SK-N-SH (cell line): ENCODE measurements around the gene PPP2R3C. TPM values are rescaled to one million over a fixed set of nuclear protein-coding genes. Genes with fewer than 3 reads are reported as not detected.

Source experiments
- CTCF ChIA-PET: fragments of 300-600, 350-600 bp; formaldehyde crosslinking; extraction: SDS; loops from one replicate; lab custom pipeline; 2021; lab: Yijun Ruan, JAX
- POLR2A ChIA-PET: fragments of 350-600 bp; sonication (Branson Sonifier 250); formaldehyde crosslinking; extraction: SDS; loops from one replicate; lab custom pipeline; 2020; ENCODE audit warnings: antibody characterized with exemption, inconsistent platforms; lab: Yijun Ruan, JAX
- DNase-seq: peaks from one replicate; pipeline ENCODE4 v3.0.0; 2012
- H2AFZ ChIP-seq: fragments of 200-600 bp; sonication (generic); 2 replicates; pipeline ENCODE4 v1.8.1; 2016; ENCODE audit warnings: antibody characterized with exemption, mild to moderate bottlenecking, low read depth
- H3F3A ChIP-seq: fragments of 200-600 bp; sonication (generic); replicated peaks from 2 replicates; pipeline ENCODE3; 2016; ENCODE audit warnings: antibody characterized with exemption, mild to moderate bottlenecking; ENCODE audit not compliant: insufficient read depth
- H3K27ac ChIP-seq, 2 experiments: fragments of 200-500 bp in 1 of 2; fragments of 200-600 bp in 1 of 2; sonication (Bioruptor generic) in 1 of 2; sonication (generic), shearing (Covaris generic) in 1 of 2; 2 replicates each; pipeline versions ENCODE4 v1.5.1 to v1.6.1; 2014 to 2016; ENCODE audit warnings: low read depth in 2 of 2, inconsistent platforms in 1 of 2, low read length in 1 of 2, mild to moderate bottlenecking in 1 of 2, mixed read lengths in 1 of 2
- H3K27me3 ChIP-seq: fragments of 200-600 bp; sonication (generic), shearing (Covaris generic); 2 replicates; pipeline ENCODE4 v1.6.1; 2016; ENCODE audit warnings: mixed run types; ENCODE audit not compliant: insufficient read depth
- H3K36me3 ChIP-seq, 2 experiments: fragments of 200-500 bp in 1 of 2; fragments of 200-600 bp in 1 of 2; sonication (Bioruptor generic) in 1 of 2; sonication (generic) in 1 of 2; replicated peaks in 1 of 2; 2 replicates each; pipeline versions ENCODE3 to v1.5.1; 2014 to 2016; ENCODE audit warnings: low read length in 1 of 2, mild to moderate bottlenecking in 1 of 2; ENCODE audit not compliant: insufficient read depth in 2 of 2, control insufficient read depth in 1 of 2
- H3K4me1 ChIP-seq, 2 experiments: fragments of 200-500 bp in 1 of 2; fragments of 200-600 bp in 1 of 2; sonication (Bioruptor generic) in 1 of 2; sonication (generic), shearing (Covaris generic) in 1 of 2; 2 replicates each; pipeline versions ENCODE4 v1.5.1 to v1.6.1; 2014 to 2016; ENCODE audit warnings: low read depth in 1 of 2, low read length in 1 of 2, mixed run types in 1 of 2; ENCODE audit not compliant: insufficient read depth in 2 of 2, control insufficient read depth in 1 of 2
- H3K4me2 ChIP-seq: fragments of 200-600 bp; sonication (generic), shearing (Covaris generic); 2 replicates; pipeline ENCODE4 v1.6.1; 2017; ENCODE audit warnings: mixed run types
- H3K4me3 ChIP-seq, 2 experiments: fragments of 200-500 bp in 1 of 2; fragments of 200-600 bp in 1 of 2; sonication (Bioruptor generic) in 1 of 2; sonication (generic), shearing (Covaris generic) in 1 of 2; 2 replicates each; pipeline versions ENCODE4 v1.5.1 to v1.8.1; 2014 to 2016; ENCODE audit warnings: low read depth in 2 of 2, inconsistent platforms in 1 of 2, low read length in 1 of 2, mild to moderate bottlenecking in 1 of 2, mixed read lengths in 1 of 2, moderate library complexity in 1 of 2
- H3K79me2 ChIP-seq: fragments of 200-600 bp; sonication (generic); 2 replicates; pipeline ENCODE4 v1.8.1; 2017; ENCODE audit warnings: mild to moderate bottlenecking; ENCODE audit not compliant: insufficient read depth
- H3K9ac ChIP-seq: fragments of 200-600 bp; sonication (generic); 2 replicates; pipeline ENCODE4 v1.6.1; 2017; ENCODE audit warnings: mixed run types
- H3K9me2 ChIP-seq: fragments of 200-600 bp; sonication (generic); 2 replicates; pipeline ENCODE4 v1.6.1; 2017; ENCODE audit warnings: mixed run types
- H3K9me3 ChIP-seq: fragments of 200-600 bp; sonication (generic); 2 replicates; pipeline ENCODE4 v1.6.1; 2017; ENCODE audit warnings: mixed run types, mild to moderate bottlenecking, moderate library complexity
- H4K20me1 ChIP-seq: fragments of 200-600 bp; sonication (generic); 2 replicates; pipeline ENCODE4 v1.6.1; 2017; ENCODE audit warnings: mild to moderate bottlenecking, mixed run types; ENCODE audit not compliant: insufficient read depth
- CTCF ChIP-seq: fragments of 200-600 bp; sonication (generic); IDR thresholded peaks from 2 replicates; pipeline ENCODE4 v1.6.1; 2017; ENCODE audit warnings: antibody characterized with exemption, mild to moderate bottlenecking, moderate library complexity
- EZH2phosphoT487 ChIP-seq: fragments of 200-600 bp; sonication (generic); IDR thresholded peaks from 2 replicates; pipeline ENCODE4 v1.6.1; 2017; ENCODE audit warnings: low read depth, mixed run types, mild to moderate bottlenecking, antibody characterized with exemption, moderate library complexity, borderline replicate concordance
- FOSL2 ChIP-seq: IDR thresholded peaks from 2 replicates; pipeline ENCODE4 v1.4.0; 2012; ENCODE audit warnings: low read depth, mild to moderate bottlenecking, moderate library complexity, borderline replicate concordance
- FOXJ3 ChIP-seq: sonication (generic); formaldehyde crosslinking; IDR thresholded peaks from 2 replicates; pipeline ENCODE4 v1.5.1; 2020; ENCODE audit warnings: mild to moderate bottlenecking, missing genetic modification reagents
- GABPA ChIP-seq: IDR thresholded peaks from 2 replicates; pipeline ENCODE4 v1.4.0; 2012; ENCODE audit warnings: low read depth, mild to moderate bottlenecking
- GATA2 ChIP-seq: sonication (generic); formaldehyde crosslinking; IDR thresholded peaks from 2 replicates; pipeline ENCODE4 v1.5.0; 2020; ENCODE audit warnings: mild to moderate bottlenecking, missing genetic modification reagents
- IRF3 ChIP-seq: fragments of 150-350 bp; IDR thresholded peaks from 2 replicates; pipeline ENCODE4 v1.6.1; 2016; ENCODE audit warnings: mild to moderate bottlenecking, low read depth, low read length
- MAX ChIP-seq: IDR thresholded peaks from 2 replicates; pipeline ENCODE4 v1.4.0; 2012; ENCODE audit warnings: low read depth
- NFIC ChIP-seq: IDR thresholded peaks from 2 replicates; pipeline ENCODE4 v1.4.0; 2012; ENCODE audit warnings: borderline replicate concordance
- NRF1 ChIP-seq: IDR thresholded peaks from 2 replicates; pipeline ENCODE4 v1.6.1; 2012; ENCODE audit warnings: low read depth, mild to moderate bottlenecking, low read length
- POLR2AphosphoS5 ChIP-seq: IDR thresholded peaks from 2 replicates; pipeline ENCODE4 v1.6.1; 2012; ENCODE audit warnings: low read depth, low read length
- RAD21 ChIP-seq: IDR thresholded peaks from 2 replicates; pipeline ENCODE4 v1.6.1; 2012; ENCODE audit warnings: mild to moderate bottlenecking, low read length
- USF2 ChIP-seq: fragments of 150-350 bp; IDR thresholded peaks from 2 replicates; pipeline ENCODE4 v1.6.1; 2017; ENCODE audit warnings: antibody characterized with exemption, low read length, low read depth, borderline replicate concordance
- WGBS: methylation state at CpG from one replicate; pipeline ENCODE4 v1.1.6; 2017; ENCODE audit warnings: low lambda C conversion rate; 5-methylcytosine and 5-hydroxymethylcytosine counted together
- polyA plus RNA-seq, 3 experiments: library from polyadenylated mRNA; depleted of rRNA; stranded (reverse); fragments of >200 nt; gene quantifications; 2 replicates each; pipeline ENCODE4 v1.2.3, GENCODE V29; 2012
- TF ChIP-seq, protein P1 (sequence below): IDR thresholded peaks from 2 replicates; pipeline ENCODE4 v1.6.1; 2012; ENCODE audit warnings: mild to moderate bottlenecking, low read depth, low read length, moderate library complexity
- TF ChIP-seq, protein P2 (sequence below): IDR thresholded peaks from 2 replicates; pipeline ENCODE4 v1.4.0; 2012; ENCODE audit warnings: low read depth, borderline replicate concordance

Gene PPP2R3C
- polyA plus RNA-seq, 1 of the 3 experiments (the other 2 are of a cell fraction), result 6.2 TPM

- TF ChIP-seq MAX (no peak), NFIC (no peak), GATA2 (CRISPR knock-in tag) (no peak), NRF1 (no peak)
- TF ChIP-seq, protein P1, sequence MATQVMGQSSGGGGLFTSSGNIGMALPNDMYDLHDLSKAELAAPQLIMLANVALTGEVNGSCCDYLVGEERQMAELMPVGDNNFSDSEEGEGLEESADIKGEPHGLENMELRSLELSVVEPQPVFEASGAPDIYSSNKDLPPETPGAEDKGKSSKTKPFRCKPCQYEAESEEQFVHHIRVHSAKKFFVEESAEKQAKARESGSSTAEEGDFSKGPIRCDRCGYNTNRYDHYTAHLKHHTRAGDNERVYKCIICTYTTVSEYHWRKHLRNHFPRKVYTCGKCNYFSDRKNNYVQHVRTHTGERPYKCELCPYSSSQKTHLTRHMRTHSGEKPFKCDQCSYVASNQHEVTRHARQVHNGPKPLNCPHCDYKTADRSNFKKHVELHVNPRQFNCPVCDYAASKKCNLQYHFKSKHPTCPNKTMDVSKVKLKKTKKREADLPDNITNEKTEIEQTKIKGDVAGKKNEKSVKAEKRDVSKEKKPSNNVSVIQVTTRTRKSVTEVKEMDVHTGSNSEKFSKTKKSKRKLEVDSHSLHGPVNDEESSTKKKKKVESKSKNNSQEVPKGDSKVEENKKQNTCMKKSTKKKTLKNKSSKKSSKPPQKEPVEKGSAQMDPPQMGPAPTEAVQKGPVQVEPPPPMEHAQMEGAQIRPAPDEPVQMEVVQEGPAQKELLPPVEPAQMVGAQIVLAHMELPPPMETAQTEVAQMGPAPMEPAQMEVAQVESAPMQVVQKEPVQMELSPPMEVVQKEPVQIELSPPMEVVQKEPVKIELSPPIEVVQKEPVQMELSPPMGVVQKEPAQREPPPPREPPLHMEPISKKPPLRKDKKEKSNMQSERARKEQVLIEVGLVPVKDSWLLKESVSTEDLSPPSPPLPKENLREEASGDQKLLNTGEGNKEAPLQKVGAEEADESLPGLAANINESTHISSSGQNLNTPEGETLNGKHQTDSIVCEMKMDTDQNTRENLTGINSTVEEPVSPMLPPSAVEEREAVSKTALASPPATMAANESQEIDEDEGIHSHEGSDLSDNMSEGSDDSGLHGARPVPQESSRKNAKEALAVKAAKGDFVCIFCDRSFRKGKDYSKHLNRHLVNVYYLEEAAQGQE, result no peak
Observed at GRCh38 chr14:35114036-35114435, 7.8 kb downstream of the PPP2R3C start (continued).

DNA sequence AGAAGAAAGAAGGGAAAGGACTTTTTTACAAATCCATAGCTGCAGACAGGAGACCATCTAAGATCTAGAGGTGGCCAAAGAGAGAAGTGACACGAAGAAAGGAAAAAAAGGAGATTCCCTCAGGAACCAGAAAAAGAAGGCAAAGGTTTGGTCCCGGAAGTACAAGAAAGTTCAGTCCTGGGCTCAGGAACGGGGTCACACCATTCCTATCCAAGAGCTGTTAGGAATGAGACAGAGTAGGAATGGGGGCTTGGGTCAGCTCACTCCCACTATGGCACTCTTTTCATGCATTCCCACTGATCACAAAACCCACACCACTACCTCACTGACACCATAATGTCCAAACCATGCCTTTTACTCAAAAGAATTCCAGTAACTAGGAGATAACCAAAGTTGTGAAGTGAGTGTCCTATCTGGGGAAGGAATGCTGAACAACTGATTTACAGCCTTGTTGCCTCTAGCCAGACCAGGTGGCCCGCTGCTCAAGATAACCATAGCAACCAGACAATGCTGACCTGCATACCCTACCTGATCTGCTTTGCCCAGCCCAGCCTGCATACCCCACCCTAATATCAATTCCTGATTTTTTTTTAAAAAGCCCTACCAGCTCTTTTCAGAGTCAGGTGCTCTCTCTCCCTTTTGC is 8.4 kb downstream of the PPP2R3C start:
- CTCF ChIA-PET, result interaction anchor here (0.8 kb wide), 1 partner anchor 27 kb away, joined by 3 read pairs; no protein-coding TSS in a partner anchor
- Histone ChIP-seq H4K20me1 (no peaks in the 10 kb centered on the region), H3K27ac (no peak overlapping the region)
- DNase-seq, result no peak
- WGBS, result 97% methylated on average over 4 of the region's 4 CpGs
- TF ChIP-seq POLR2AphosphoS5 (no peak), RAD21 (no peak), CTCF (no peak), FOXJ3 (no peak), IRF3 (no peak), USF2 (no peak), GABPA (no peak), EZH2phosphoT487 (no peak), FOSL2 (no peak)
- TF ChIP-seq, protein P2, sequence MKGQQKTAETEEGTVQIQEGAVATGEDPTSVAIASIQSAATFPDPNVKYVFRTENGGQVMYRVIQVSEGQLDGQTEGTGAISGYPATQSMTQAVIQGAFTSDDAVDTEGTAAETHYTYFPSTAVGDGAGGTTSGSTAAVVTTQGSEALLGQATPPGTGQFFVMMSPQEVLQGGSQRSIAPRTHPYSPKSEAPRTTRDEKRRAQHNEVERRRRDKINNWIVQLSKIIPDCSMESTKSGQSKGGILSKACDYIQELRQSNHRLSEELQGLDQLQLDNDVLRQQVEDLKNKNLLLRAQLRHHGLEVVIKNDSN, result no peak
- TF ChIP-seq, all 33 proteins: peak for 0
- Histone ChIP-seq H3K4me3 (no peak overlapping the region), H3K4me1 (no peaks in the 10 kb centered on the region), H3K9me2 (no peaks in the 10 kb centered on the region), H3K4me2 (no peak overlapping the region), H3K36me3 (peaks cover 27 to 61% of the 10 kb centered on the region in 2 experiments), H3K27me3 (no peaks in the 10 kb centered on the region), H3K79me2 (peaks cover 26% of the 10 kb centered on the region), H3K9me3 (no peaks in the 10 kb centered on the region), H3K9ac (no peak overlapping the region), H2AFZ (no peak overlapping the region), H3F3A (no peaks in the 10 kb centered on the region)
- POLR2A ChIA-PET, result interaction anchor here (0.6 kb wide), 1 partner anchor 112 kb away, joined by 4 read pairs; no protein-coding TSS in a partner anchor
